Right kidney (tissue), 1 donor: ENCODE measurements around the gene PHF8.

Experiments
- DNase-seq: peaks from one replicate; pipeline ENCODE4 v3.0.0-alpha.2; 2016

Gene PHF8

DNA sequence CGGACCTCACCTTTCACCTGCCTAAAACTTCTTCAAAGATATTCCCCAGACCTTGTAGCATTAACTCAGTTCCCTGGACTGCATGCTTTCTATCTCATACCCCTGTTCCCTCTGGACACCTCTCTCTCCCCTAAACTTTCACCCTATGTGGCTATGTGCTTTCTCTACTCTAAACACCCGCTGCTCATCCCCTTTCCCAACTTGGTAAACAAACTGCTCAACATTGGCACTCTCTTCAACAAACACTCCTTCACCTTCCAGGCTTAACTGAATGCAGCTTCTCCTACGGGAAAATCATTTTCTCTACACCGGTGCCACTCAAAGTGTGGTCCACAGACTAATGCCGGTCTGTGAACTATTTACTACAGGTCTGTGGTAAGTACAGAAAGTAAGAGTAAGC, 19.9 kb downstream of the PHF8 start:
- DNase-seq: no peak

DNA sequence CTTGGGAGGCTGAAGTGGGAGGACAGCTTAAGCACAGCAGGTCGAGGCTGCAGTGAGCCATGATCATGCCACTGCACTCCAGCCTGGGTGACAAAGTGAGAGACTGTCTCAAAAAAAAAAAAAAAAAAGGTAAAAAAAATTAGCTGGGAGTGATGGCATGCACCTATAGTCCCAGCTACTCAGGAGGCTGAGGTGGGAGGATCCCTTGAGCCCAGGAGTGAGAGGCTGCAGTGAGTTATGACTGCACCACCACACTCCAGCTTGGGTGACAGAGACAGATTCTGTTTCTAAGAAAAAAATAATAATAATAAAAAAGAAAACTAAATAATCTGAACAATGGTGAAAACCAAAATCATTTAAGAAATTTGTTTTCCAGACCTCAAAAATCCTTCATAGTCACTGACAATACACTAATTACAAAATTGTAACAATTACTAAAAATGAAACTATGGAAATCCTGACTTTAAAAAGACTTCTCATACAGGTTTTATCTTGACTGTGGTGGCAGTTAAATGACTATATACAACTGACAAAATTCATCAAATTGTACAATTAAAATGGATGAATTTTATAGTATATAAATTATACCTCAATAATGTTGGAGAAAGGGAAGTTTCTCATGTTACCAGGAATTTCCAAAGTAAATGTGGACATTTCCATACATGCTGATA, 31.3 kb downstream of the PHF8 start:
- no peak for DNase-seq

DNA sequence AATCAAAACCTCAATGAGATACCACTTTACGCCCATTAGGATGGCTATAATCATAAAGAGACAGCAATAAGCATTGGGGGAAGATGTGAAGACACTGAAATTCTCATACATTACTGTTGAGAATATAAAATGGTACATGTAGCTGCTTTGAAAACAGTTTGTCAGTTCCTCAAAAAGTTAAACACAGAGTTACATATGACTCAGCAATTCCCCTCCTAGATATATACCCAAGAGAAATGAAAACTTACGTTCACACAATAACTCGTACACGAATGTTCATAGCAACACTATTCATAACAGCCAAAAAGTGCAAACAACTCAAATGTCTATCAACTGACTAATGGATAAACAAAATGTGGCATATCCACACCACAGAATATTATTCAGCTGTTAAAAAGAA, 36.6 kb downstream of the PHF8 start:
- no peak for DNase-seq

DNA sequence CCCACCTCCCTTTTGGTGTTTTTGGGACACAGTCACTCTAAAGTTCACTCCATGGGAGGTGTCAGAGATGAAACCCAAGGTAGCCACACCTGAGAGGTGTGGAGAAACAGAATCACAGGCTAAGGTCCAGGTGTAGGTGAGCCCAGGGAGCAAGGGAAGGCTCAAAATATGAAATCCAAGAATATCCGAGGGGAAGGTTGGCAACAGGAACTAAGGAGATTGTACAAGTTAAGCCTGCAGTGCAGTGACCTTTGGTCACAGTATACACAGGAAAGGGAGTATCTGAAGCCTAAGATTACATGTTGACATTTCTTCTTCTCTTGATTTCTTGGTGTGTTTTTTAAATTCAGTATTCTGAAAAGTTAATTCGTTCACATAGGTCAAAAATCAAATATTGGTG, 46.5 kb downstream of the PHF8 start:
- no peak for DNase-seq

DNA sequence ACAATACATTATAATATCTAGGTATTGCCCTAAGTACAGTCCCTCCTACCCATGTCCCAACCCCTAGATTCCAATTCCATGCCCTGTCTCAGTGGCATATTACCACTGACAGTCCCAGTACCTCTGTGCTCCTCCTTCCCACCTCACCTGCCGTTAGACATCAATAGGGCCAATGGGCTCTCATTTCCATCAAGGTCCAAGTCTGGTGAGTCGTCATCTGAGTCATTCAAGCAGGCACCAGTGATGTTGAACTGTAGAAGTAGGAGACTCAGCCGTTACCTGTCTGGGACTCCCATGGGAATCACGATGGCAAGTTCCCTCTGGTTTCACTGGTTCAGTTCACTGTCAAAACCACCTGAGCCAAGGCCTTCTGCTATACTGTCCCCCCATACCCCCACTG, 51.7 kb downstream of the PHF8 start:
- DNase-seq: no peak

DNA sequence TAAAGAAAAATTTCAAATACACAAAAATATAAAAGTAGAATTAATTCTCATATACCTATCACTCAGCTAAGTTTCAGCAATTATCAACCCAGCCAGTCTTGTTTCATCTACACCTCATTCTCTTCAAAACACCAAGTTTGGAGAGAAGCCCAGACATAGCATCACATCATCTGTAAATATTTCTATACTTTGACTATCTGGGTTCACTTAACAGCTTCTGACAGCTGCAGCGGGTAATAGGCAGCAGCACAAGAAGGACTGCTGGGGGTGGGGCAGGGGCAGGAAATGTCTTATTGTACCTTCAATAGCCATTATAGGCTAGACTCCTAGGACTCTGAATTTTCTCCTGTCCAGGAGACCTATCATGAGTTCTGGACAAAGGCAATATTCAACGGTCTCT, 54.1 kb downstream of the PHF8 start:
- no peak for DNase-seq

DNA sequence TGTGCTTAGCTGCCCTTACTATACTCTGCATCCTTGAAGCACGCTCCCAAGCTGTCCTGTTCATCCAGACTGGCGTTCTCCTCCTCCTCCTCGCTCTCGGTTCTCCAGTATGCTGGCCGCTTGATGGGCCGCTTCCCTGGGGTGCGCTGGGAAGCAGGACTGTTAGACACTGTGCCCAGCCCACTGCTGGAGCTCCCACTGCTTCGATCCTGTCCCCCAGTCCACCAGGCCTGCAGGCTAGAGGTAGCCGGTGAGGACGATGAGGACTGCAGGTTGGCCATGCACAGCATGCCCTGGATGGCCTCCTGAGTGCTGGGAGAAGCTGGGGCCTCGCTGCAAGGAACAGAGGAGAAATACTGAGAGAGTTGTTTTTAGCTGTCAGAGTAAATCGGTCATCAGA, 59.4 kb downstream of the PHF8 start:
- DNase-seq: no peak

DNA sequence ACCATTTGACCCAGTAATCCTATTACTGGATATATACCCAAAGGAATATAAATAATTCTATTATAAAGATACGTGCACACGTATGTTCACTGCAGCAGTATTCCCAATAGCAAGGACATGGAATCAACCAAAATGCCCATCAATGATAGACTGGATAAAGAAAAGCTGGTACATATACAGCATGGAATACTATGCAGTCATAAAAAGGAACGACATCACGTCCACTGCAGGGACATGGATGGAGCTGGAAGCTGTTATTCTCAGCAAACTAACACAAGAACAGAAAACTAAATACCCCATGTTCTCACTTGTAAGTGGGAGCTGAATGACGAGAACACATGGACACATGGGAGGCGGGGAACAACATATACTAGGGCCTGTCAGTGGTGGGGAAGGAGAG, 69.7 kb downstream of the PHF8 start:
- no peak for DNase-seq

DNA sequence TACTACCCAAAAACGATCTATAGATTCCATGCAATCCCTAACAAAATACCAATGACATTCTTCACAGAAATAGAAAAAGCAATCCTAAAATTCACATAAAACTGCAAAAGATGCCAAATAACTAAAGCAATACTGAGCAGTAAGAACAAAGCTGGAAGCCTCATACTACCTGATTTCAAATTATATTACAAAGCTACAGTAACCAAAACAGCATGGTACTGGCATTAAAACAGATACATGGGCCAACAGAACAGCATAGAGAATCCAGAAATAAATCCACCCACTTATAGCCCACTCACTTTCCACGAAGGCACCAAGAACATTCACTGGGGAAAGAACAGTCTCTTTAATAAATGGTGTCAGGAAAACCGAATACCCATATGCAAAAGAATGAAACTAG, 74.7 kb downstream of the PHF8 start:
- no peak for DNase-seq

DNA sequence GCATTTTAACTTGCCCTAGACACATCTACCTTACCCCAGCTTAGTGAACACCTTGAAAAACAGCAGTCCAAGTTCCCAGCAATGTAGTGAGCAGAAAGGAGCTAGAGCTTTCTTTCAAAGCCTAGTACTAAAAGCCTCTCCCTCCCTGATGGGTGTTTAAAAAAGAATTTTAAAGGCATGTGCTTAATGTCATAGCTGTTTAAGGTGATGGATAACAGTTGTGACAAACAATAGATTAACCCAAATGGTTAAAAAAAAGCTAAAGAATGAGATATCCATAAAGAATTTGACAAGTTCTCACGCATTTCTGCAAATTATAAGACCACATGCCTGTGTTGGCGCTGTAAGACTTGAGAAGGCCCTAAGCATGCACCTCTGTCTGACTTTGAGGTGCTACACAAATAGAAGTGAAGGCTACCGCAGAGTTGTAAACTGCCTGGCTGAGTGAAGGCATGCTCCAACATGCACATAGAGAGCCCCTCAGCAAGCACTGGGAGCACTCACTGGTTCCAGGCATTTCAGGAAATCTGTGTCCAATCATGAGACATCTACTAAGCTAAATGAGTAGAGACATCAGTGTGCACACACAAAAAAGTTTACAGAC, 94.0 kb downstream of the PHF8 start:
- DNase-seq: no peak

DNA sequence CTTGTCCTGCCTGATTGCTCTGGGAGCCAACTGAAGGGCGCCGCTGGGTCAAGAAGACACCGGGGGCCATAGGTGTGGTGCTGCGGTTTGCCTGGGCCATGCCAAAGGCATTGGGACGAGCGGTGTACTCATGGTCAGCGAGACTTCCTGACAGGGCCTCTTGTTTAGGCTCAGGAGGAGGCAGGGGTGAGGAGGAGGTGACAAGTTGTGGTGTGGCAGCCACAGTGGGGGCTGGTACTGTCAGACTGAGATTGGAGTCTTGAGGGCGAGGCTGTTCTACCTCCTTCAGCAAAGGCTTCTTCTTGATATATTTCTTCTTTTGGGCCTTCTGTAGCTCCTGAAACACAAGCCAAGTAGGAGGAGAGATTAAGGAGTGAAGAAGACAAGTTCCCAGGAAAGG, 104.1 kb downstream of the PHF8 start:
- DNase-seq: no peak

DNA sequence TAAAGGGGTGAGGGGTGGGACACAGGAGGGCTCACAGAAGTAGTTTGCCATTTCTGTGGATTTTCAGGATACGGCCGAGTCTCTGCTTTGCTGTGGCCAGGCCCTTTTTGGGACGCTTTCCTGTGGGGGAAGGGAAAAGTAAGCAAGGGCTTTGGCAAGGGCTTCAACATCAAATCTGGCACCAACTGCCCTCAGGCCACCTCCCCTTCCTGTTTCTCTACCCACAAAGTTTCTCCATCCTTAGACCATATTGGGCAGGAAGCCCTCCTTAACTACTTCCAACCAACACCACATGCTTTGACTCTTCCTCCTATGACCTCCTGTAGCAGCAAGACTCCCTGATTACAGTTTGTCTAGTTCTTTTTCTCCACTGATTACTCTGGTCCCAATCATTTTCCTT, 105.1 kb downstream of the PHF8 start:
- no peak for DNase-seq

DNA sequence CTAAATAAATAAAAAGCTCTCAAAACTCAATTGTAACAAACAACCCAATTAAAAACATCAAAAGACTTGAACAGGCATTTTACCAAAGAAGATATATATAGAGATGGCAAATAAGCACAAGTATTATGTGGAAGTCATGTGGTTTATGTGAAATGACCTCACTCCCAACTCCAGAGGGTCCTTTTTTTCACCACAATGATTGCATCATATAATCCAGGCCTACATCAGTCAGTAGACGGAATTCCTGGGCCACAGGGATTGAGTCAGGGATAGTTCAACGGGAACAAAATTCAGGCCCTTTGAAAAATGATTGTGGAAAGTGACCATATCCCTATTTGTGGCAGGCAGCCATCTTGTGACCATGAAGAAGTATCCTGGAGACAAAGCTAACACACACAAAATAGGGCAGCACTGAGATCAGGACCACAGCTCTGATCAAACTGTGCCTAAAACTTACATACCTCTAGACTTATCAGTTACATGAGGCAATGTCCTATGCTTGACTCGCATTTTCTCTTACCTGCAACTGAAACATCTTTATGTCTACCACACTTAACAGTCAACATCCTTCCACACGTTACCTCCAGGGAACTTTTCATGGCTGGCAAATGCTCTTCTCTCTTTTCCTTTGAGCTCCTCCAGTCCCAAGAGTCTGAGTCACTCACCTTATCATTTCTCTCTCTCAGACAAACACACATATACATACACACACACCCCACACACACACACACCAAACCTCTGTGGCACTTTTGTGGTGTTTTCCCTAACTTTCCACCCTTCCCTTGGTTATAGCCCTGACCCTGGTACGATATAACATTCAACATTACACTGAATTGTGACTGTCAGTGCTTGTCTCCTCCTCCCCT, 113.5 kb downstream of the PHF8 start:
- DNase-seq: no peak

DNA sequence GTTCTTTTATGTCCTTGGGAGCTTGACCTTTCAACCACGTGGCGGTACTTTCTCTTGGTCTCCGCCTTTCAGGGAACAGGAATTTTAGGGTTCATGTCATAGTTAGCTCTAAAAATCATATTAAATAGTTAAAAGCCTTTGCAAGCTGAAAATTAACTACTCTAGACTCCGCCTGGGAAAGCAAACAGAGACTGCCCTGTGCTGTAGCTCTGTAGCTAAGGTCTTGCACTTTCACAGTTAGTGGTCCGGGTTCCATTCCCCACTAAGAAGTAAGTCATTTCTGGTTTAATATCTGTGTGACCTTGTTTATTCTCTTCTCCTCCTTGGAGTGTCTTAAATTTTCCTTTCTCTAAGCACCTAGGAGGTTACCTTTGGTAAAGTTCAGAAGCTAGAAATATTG, 118.2 kb downstream of the PHF8 start:
- DNase-seq: no peak

DNA sequence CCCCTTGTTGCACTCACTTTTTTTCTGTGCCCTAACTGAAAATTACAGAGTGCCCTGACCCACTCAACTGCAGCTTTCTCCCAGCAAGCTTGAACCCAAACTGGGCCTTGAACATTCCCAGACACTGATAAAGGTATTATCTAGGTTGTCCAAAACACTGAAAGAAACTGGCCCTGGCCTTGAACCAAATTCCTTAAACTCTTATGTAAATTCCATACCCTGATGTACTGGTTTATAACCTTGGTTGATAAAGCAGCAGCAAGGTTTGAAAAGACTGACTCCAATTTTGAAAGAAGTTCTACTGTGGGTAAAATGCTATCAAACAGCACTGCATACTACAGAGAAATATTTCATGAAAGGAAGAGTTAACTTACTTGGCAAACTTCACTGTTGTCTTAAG, 125.6 kb downstream of the PHF8 start:
- no peak for DNase-seq

DNA sequence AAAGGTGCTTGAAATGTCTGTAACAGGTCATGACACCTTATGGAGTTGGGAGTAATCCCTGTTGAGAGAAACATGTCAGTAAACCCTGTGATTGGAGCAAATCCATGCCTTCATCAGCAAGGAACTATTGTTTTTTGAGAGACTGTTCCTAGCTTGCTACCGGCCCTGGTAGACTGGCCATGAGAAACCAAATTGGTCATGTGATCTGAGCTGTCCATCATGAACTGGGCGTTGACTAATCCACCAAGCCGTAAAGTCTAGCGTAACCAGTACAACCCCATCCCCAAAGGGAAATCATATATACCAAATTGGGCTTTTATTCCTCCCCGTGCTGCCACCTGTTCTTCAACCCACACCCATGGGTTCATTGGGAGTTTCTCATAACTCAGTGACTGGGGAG, 143.7 kb downstream of the PHF8 start:
- no peak for DNase-seq

DNA sequence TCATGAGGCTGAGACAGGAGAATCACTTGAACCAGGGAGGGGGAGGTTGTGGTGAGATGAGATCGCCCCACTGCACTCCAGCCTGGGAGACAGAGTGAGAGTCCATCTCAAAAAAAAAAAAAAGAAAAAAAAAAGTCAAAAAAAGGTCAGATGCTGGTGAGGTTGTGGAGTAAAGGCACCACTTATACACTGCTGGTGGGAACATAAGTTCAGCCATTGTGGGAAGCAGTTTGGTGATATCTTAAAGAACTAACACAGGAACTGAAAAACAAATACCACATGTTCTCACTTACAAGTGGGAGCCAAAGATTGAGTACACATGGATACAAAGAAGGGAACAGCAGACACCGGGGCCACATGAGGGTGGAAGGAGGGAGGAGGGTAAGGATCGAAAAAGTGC, 149.0 kb downstream of the PHF8 start:
- DNase-seq: no peak
